Prostate gland (tissue), 2 donors: ENCODE results near the gene NQO1. TPM values are rescaled to one million over a fixed set of nuclear protein-coding genes. Genes with fewer than 3 reads are reported as not detected.

ENCODE experiments used
- DNase-seq: peaks from one replicate; pipeline ENCODE4 v3.0.0-alpha.2; 2019; ENCODE audit warnings: low spot score
- H3K27ac ChIP-seq, 2 donors: fragments of 200-600 bp; sonication (generic); 2 replicates each; pipeline ENCODE4 v1.5.1; 2017 to 2019
- H3K27me3 ChIP-seq: fragments of 200-600 bp; sonication (generic); replicated peaks from 2 replicates; pipeline ENCODE4 v1.5.1; 2019; ENCODE audit not compliant: insufficient read depth
- H3K36me3 ChIP-seq, 2 donors: fragments of 200-600 bp; sonication (generic); 1 replicate in 1 of 2; 2 replicates in 1 of 2; pipeline versions ENCODE4 v1.5.1 to v1.8.1; 2017 to 2019
- H3K4me1 ChIP-seq: fragments of 200-600 bp; sonication (generic); replicated peaks from 2 replicates; pipeline ENCODE4 v1.5.1; 2019
- H3K4me3 ChIP-seq, 2 donors: fragments of 200-600 bp; sonication (generic); 2 replicates each; pipeline ENCODE4 v1.5.1; 2017 to 2019
- H3K9me3 ChIP-seq: fragments of 200-600 bp; sonication (generic); 2 replicates; pipeline ENCODE4 v1.5.1; 2017
- POLR2A ChIP-seq: fragments of 450-650 bp; IDR thresholded peaks from one replicate; pipeline ENCODE4 v1.6.1; 2016; ENCODE audit warnings: antibody characterized with exemption, mild to moderate bottlenecking
- POLR2AphosphoS5 ChIP-seq: sonication (generic); formaldehyde crosslinking; IDR thresholded peaks from one replicate; pipeline ENCODE4 v1.6.1; 2017; ENCODE audit warnings: antibody characterized with exemption
- WGBS: methylation state at CpG from one replicate; pipeline ENCODE4 v1.1.5; 2018; 5-methylcytosine and 5-hydroxymethylcytosine counted together
- intact Hi-C: fragments of 100-400 bp; cut with DNase I; formaldehyde crosslinking; loops from one replicate; pipeline ENCODE4 v1.14.2; 2022
- total RNA-seq, 2 donors: library from RNA; depleted of rRNA; stranded (reverse); fragments of >200 nt; gene quantifications; one replicate each; pipeline ENCODE4 v1.1.0, GENCODE V29; 2016
- TF ChIP-seq, protein P1 (sequence below), 4 experiments: fragments of 200-600 bp in 2 of 4; fragments of 450-650 bp in 2 of 4; sonication (generic) in 2 of 4; IDR thresholded peaks; 1 replicate in 3 of 4; 2 replicates in 1 of 4; pipeline ENCODE4 v1.5.1; 2016 to 2019; ENCODE audit warnings: antibody characterized with exemption in 4 of 4, mild to moderate bottlenecking in 2 of 4, moderate library complexity in 2 of 4

NQO1 gene
- total RNA-seq, 2 donors from 2014 or later: 25.2 to 43.9 TPM

DNA sequence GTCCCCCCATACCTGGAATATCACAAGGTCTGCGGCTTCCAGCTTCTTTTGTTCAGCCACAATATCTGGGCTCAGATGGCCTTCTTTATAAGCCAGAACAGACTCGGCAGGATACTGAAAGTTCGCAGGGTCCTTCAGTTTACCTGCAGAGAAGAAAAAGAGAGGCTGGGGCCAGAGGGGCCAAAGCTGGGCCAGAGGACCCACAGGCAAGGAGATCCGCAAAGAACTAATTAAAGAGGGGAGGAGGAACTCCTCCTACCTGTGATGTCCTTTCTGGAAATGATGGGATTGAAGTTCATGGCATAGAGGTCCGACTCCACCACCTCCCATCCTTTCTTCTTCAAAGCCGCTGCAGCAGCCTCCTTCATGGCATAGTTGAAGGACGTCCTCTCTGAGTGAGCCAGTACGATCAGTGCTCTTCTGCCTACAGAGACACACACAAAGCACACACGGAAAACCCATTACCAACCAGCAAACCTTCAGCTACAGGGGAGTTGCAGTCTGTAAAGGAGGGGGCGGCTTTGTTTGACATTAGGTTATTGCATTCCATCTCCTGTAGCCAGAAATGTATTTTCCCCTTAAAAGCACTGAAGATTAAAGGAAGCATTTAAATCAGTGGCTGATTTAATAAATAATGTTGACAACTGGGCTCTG, 8.1 kb downstream of the NQO1 start:
- intact Hi-C loops: no loop called here
- Histone ChIP-seq H3K4me1 (no peaks in the 10 kb centered on the region), H3K27me3 (no peaks in the 10 kb centered on the region), H3K4me3 (no peak overlapping the region), H3K27ac (no peak overlapping the region), H3K9me3 (no peaks in the 10 kb centered on the region), H3K36me3 (no peaks in the 10 kb centered on the region)
- 69% methylated on average over 10 of the region's 10 CpGs for WGBS
- TF ChIP-seq POLR2A: no peak
- TF ChIP-seq POLR2AphosphoS5: no peak
- TF ChIP-seq, protein P1, sequence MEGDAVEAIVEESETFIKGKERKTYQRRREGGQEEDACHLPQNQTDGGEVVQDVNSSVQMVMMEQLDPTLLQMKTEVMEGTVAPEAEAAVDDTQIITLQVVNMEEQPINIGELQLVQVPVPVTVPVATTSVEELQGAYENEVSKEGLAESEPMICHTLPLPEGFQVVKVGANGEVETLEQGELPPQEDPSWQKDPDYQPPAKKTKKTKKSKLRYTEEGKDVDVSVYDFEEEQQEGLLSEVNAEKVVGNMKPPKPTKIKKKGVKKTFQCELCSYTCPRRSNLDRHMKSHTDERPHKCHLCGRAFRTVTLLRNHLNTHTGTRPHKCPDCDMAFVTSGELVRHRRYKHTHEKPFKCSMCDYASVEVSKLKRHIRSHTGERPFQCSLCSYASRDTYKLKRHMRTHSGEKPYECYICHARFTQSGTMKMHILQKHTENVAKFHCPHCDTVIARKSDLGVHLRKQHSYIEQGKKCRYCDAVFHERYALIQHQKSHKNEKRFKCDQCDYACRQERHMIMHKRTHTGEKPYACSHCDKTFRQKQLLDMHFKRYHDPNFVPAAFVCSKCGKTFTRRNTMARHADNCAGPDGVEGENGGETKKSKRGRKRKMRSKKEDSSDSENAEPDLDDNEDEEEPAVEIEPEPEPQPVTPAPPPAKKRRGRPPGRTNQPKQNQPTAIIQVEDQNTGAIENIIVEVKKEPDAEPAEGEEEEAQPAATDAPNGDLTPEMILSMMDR (IDR thresholded peaks at IDR 0.05): no peak
- no peak for DNase-seq

GRCh38 chr16:69717066-69717465, 9.3 kb downstream of the NQO1 start:
- H3K9me3 ChIP-seq: no peaks in the 10 kb centered on the region
- intact Hi-C loops: no loop called here
- H3K4me3 ChIP-seq: no peak overlapping the region
- no peak overlapping the region for H3K27ac ChIP-seq
- TF ChIP-seq, protein P1 (IDR thresholded peaks at IDR 0.05): no peak
- TF ChIP-seq POLR2A (no peak), POLR2AphosphoS5 (no peak)
- H3K36me3 ChIP-seq: no peaks in the 10 kb centered on the region
- 67% methylated on average over 6 of the region's 6 CpGs for whole genome bisulfite sequencing
- no peak for DNase-seq
- H3K27me3 ChIP-seq: no peaks in the 10 kb centered on the region
- H3K4me1 ChIP-seq: no peaks in the 10 kb centered on the region

DNA sequence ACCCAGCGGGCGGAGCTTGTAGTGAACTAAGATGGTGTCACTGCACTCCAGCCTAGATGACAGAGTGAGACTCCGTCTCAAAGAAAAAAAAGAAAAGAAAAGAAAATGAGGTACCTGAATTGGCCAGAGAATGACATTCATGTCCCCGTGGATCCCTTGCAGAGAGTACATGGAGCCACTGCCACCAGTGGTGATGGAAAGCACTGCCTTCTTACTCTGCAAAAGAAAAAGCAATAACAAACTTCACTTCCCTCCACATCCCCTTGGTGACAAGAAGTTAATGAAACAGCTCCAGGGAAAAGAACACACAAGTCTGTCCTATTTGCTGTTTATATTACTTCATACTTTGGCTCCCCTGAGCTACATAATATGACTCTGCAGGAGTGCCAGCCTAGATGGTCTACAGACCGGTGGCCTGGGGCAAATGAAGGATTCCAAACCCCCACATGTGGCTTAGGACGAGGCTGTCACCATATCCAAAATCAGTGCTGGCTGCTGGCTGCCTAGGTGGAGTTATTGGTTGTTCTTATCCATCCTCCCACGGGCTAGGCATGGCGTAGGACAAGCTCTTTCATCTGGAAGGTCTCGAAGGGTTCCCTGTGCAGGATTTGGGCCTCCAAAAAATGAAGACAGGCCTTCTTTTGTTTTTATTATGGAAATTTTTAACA, 13.3 kb downstream of the NQO1 start:
- no peak for DNase-seq
- no peak overlapping the region for H3K27ac ChIP-seq

DNA sequence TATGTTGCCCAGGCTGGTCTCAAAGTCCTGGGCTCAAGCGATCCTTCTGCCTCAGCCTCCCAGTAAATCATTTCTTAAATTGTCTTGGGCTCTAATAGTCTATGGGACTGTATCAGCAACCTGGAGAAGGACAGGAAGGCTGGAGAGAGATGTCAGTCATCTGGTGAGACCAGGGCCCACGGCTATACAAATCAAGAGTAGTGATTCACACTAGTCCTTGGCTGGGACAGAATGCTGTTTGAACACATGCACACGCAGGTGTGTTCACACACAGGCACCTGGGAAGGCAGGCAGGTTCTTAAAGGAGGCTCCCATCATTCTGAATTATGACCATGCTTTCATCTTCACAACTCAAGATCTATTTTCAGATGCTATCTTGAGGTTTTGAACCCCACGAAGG, 14.1 kb downstream of the NQO1 start:
- Histone ChIP-seq H3K4me1 (no peaks in the 10 kb centered on the region), H3K36me3 (no peaks in the 10 kb centered on the region), H3K27ac (no peak overlapping the region), H3K9me3 (no peaks in the 10 kb centered on the region), H3K27me3 (no peaks in the 10 kb centered on the region), H3K4me3 (no peak overlapping the region)
- DNase-seq: no peak
- intact Hi-C loops: no loop called here
- TF ChIP-seq POLR2A (no peak), POLR2AphosphoS5 (no peak)
- TF ChIP-seq, protein P1 (IDR thresholded peaks at IDR 0.05): no peak
- 74% methylated on average over 4 of the region's 4 CpGs for WGBS

More for the DNA sequence above, 13.3 kb downstream of the NQO1 start:
- Histone ChIP-seq H3K27me3 (no peaks in the 10 kb centered on the region), H3K4me1 (no peaks in the 10 kb centered on the region), H3K9me3 (no peaks in the 10 kb centered on the region), H3K4me3 (no peak overlapping the region), H3K36me3 (no peaks in the 10 kb centered on the region)
- 85% methylated on average over 9 of the region's 9 CpGs for WGBS
- TF ChIP-seq POLR2AphosphoS5 (no peak), POLR2A (no peak)
- TF ChIP-seq, protein P1 (IDR thresholded peaks at IDR 0.05): no peak
- intact Hi-C loops: no loop called here
